Spleen (tissue), 7 donors: ENCODE data around the gene MRPL23.

Source experiments
- POLR2A ChIP-seq, 3 donors: fragments of 450-650 bp; IDR thresholded peaks; one replicate each; pipeline ENCODE4 v1.5.1; 2017; ENCODE audit warnings: antibody characterized with exemption in 3 of 3, mild to moderate bottlenecking in 1 of 3
- TF ChIP-seq, protein P1 (sequence below), 11 experiments: fragments of 200-600 bp in 7 of 11; fragments of 450-650 bp in 4 of 11; sonication (generic) in 4 of 11; IDR thresholded peaks in 8 of 11; conservative IDR thresholded peaks in 3 of 11; 1 replicate in 7 of 11; 2 replicates in 4 of 11; pipeline versions ENCODE4 v1.4.0 to v1.8.0; 2016 to 2021; ENCODE audit warnings: antibody characterized with exemption in 11 of 11, inconsistent platforms in 4 of 11, mild to moderate bottlenecking in 1 of 11
- donor health status: DM: no; HTN: no; CAD: no; lungs with moderate emphysema.
- donor health status: DM: no; HTN: no; CAD: no.
- donor health status: DM: no; HTN: no; CAD: no.

DNA sequence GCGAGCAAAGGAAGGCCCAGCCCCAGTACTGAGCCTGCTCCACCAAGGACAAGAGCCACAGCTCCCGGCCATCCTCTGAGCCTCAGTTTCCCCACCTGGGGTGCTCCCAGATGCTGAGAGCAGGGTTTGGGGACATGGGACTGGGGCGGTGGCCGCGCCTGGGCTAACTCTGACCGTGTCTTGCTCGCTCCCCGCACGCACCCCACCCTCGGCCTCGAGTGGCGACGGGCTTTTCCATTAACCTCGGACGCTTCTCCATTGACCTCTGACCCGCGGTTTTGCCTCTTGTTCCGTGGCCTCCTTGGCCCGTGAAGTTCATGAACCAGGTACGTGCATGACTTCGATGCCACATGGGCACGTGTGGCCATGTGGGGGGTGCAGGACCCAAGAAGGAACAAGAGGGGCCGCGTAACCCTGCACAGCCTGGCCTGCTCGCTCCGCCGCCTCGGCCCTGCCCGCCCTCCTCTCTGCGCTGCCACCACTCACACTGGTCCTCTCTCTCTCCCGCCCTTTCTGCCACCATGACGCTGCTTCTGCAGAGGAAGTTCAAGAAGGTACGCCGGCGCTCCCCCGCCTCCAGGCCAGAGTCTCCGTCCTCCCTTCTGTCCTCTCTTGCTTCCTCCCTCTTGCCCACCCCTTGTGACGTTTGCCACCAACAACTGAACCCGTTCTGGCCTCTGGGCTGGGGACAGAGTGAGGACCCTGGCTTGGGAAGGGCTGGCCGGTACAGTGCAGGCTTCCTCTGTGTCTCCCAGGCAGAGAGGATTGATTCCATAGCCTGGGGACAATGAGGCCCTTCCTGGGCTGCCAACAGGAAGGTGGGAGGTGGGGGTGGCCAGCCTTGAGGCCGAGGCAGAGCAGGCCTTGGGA lies 20.7 kb upstream of the MRPL23 start:
- TF ChIP-seq, protein P1, sequence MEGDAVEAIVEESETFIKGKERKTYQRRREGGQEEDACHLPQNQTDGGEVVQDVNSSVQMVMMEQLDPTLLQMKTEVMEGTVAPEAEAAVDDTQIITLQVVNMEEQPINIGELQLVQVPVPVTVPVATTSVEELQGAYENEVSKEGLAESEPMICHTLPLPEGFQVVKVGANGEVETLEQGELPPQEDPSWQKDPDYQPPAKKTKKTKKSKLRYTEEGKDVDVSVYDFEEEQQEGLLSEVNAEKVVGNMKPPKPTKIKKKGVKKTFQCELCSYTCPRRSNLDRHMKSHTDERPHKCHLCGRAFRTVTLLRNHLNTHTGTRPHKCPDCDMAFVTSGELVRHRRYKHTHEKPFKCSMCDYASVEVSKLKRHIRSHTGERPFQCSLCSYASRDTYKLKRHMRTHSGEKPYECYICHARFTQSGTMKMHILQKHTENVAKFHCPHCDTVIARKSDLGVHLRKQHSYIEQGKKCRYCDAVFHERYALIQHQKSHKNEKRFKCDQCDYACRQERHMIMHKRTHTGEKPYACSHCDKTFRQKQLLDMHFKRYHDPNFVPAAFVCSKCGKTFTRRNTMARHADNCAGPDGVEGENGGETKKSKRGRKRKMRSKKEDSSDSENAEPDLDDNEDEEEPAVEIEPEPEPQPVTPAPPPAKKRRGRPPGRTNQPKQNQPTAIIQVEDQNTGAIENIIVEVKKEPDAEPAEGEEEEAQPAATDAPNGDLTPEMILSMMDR (IDR thresholded peaks at IDR 0.05 in 8 of 11, conservative IDR thresholded peaks at IDR 0.05 in 3 of 11), result no peak
- no peak for TF ChIP-seq POLR2A (IDR thresholded peaks at IDR 0.05)
